ENCODE results near the gene ZNF74. TPM values are rescaled to one million over a fixed set of nuclear protein-coding genes. Genes with fewer than 3 reads are reported as not detected.

Gene ZNF74
- total and polyA plus RNA-seq, 10 donors: 3.4 to 11.7 (median 6.6) TPM

- whole genome bisulfite sequencing, 5 donors: 89 to 91% (median 90%) methylated on average over 4 of the region's 4 CpGs
- no peak for DNase-seq
- no peaks in the 10 kb centered on the region for H3K4me1 ChIP-seq
- peaks cover 0 to 35% (median 0%) of the 10 kb centered on the region in 7 donors for H3K27me3 ChIP-seq (replicated peaks in 1 of 7)
- H3K4me3 ChIP-seq: no peak overlapping the region
- H3K36me3 ChIP-seq: no peaks in the 10 kb centered on the region
- intact Hi-C loops (cut with DNase I; ENCODE audit: low total_unique reads): no loop called here
- H3K9me3 ChIP-seq: peaks cover 0 to 5% (median 0%) of the 10 kb centered on the region in 8 donors
- no peak overlapping the region for H3K27ac ChIP-seq
- no peak for TF ChIP-seq POLR2A (IDR thresholded peaks at IDR 0.05)
Measured at GRCh38 chr22:20386972-20387371, 7.0 kb upstream of the ZNF74 start.

DNA sequence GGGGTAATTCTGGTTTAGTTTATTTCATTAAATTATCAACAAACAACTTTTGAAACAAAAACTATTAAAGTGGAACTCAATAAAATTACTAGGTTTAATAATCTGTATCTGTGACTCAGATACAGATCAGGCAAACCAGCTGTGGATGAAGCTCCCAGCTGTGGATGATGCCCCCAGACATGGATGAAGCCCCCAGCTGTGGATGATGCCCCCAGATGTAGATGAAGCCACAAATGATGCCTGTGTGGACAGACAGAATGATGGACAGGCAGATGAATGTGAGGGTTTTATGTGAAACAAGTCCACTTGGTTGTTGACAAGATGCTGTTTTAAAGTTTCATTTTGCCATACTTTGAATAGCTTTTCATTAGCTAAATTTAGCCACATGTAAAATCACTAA is 5.8 kb upstream of the ZNF74 start:
- H3K36me3 ChIP-seq: no peaks in the 10 kb centered on the region
- H3K27me3 ChIP-seq (replicated peaks in 1 of 7): peaks cover 0 to 30% (median 0%) of the 10 kb centered on the region in 7 donors
- H3K9me3 ChIP-seq: peaks cover 0 to 5% (median 0%) of the 10 kb centered on the region in 8 donors
- H3K27ac ChIP-seq: no peak overlapping the region
- peaks cover 0 to 4% (median 1%) of the 10 kb centered on the region in 6 donors for H3K4me1 ChIP-seq
- intact Hi-C loops (cut with DNase I; ENCODE audit: low total_unique reads): no loop called here
- no peak for DNase-seq
- no peak overlapping the region for H3K4me3 ChIP-seq
- TF ChIP-seq POLR2A (IDR thresholded peaks at IDR 0.05) (no peak), POLR2AphosphoS5 (IDR thresholded peaks at IDR 0.05) (no peak)
- TF ChIP-seq, protein P1, sequence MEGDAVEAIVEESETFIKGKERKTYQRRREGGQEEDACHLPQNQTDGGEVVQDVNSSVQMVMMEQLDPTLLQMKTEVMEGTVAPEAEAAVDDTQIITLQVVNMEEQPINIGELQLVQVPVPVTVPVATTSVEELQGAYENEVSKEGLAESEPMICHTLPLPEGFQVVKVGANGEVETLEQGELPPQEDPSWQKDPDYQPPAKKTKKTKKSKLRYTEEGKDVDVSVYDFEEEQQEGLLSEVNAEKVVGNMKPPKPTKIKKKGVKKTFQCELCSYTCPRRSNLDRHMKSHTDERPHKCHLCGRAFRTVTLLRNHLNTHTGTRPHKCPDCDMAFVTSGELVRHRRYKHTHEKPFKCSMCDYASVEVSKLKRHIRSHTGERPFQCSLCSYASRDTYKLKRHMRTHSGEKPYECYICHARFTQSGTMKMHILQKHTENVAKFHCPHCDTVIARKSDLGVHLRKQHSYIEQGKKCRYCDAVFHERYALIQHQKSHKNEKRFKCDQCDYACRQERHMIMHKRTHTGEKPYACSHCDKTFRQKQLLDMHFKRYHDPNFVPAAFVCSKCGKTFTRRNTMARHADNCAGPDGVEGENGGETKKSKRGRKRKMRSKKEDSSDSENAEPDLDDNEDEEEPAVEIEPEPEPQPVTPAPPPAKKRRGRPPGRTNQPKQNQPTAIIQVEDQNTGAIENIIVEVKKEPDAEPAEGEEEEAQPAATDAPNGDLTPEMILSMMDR (IDR thresholded peaks at IDR 0.05 in 8 of 11, conservative IDR thresholded peaks at IDR 0.05 in 3 of 11): no peak

GRCh38 chr22:20389288-20389687 is 4.7 kb upstream of the ZNF74 start:
- H3K27ac ChIP-seq: no peak overlapping the region
- no peaks in the 10 kb centered on the region for H3K36me3 ChIP-seq
- 89 to 98% (median 94%) methylated on average over 6 of the region's 6 CpGs for WGBS, 5 donors
- no peak overlapping the region for H3K4me3 ChIP-seq
- intact Hi-C loops (cut with DNase I; ENCODE audit: low total_unique reads): no loop called here
- H3K4me1 ChIP-seq: peaks cover 0 to 12% (median 6%) of the 10 kb centered on the region in 6 donors
- no peak for TF ChIP-seq POLR2A (IDR thresholded peaks at IDR 0.05)
- TF ChIP-seq POLR2AphosphoS5 (IDR thresholded peaks at IDR 0.05): no peak
- TF ChIP-seq, protein P1 (IDR thresholded peaks at IDR 0.05 in 8 of 11, conservative IDR thresholded peaks at IDR 0.05 in 3 of 11): no peak
- DNase-seq: no peak
- H3K9me3 ChIP-seq: peaks cover 0 to 5% (median 0%) of the 10 kb centered on the region in 8 donors
- H3K27me3 ChIP-seq (replicated peaks in 1 of 7): peaks cover 0 to 23% (median 0%) of the 10 kb centered on the region in 7 donors

DNA sequence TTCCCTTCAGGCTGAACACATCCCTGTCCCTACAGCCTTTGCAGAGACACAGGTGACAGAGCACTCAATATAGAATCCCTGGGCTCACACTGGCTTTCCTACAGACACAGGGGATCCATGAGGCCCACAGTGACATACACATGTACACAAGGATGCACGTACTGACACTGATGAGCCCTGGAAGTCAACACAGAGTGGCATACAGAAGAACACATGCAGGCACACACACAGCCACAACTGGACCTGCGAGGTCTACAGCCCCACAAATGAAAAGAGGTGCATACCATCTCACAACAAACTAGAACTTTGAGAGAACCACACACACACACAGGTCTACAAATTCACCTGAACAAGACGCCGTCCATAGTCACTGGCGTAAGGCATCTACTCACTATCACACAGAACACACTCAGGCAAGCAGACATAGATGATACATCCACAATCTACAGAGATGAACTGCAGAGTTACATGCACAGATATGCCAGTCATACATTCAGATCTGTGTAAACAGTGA is 3.5 kb upstream of the ZNF74 start:
- 83 to 98% (median 89%) methylated on average over 4 to 5 of the region's 5 CpGs for WGBS, 5 donors
- intact Hi-C loops (cut with DNase I; ENCODE audit: low total_unique reads): no loop called here
- no peak for DNase-seq
- H3K36me3 ChIP-seq: no peaks in the 10 kb centered on the region
- H3K4me3 ChIP-seq: no peak overlapping the region
- H3K4me1 ChIP-seq: peaks cover 10 to 24% (median 18%) of the 10 kb centered on the region in 6 donors
- peaks cover 0 to 5% (median 0%) of the 10 kb centered on the region in 8 donors for H3K9me3 ChIP-seq
- TF ChIP-seq POLR2A (IDR thresholded peaks at IDR 0.05): no peak
- TF ChIP-seq POLR2AphosphoS5 (IDR thresholded peaks at IDR 0.05): no peak
- TF ChIP-seq, protein P1 (IDR thresholded peaks at IDR 0.05 in 8 of 11, conservative IDR thresholded peaks at IDR 0.05 in 3 of 11): no peak
- no peak overlapping the region for H3K27ac ChIP-seq
- peaks cover 0 to 11% (median 0%) of the 10 kb centered on the region in 7 donors for H3K27me3 ChIP-seq (replicated peaks in 1 of 7)

Measured in spleen (tissue), 11 donors.